Left renal pelvis (tissue), 4 donors: ENCODE data around the gene GRK1. TPM values are rescaled to one million over a fixed set of nuclear protein-coding genes. Genes with fewer than 3 reads are reported as not detected.

Source experiments
- DNase-seq, 4 donors: peaks; one replicate each; pipeline ENCODE4 v3.0.0-alpha.2; 2013; ENCODE audit warnings: low read depth in 4 of 4, low spot score in 3 of 4
- polyA plus RNA-seq, 4 donors: library from polyadenylated mRNA; unstranded; fragments of 120-200 nt; gene quantifications; one replicate each; pipeline ENCODE4 v1.2.1, GENCODE V29; 2013; ENCODE audit not compliant: insufficient read length in 4 of 4

Gene GRK1
- polyA plus RNA-seq, 4 donors = 0.07 to 0.26 (median 0.14) TPM

- DNase-seq = peak in 1 of 4 donors; percentile 42
Observed at GRCh38 chr13:113647351-113648215, 19.4 kb upstream of the GRK1 start.

- DNase-seq = no peak
Observed at GRCh38 chr13:113648216-113648610, 18.8 kb upstream of the GRK1 start.

- no peak for DNase-seq
Observed at GRCh38 chr13:113649212-113649611, 17.8 kb upstream of the GRK1 start.

GRCh38 chr13:113650275-113650674 is 16.7 kb upstream of the GRK1 start:
- DNase-seq = no peak

- DNase-seq = no peak
Observed at GRCh38 chr13:113650731-113651148, 16.3 kb upstream of the GRK1 start.

- DNase-seq = no peak
Observed at GRCh38 chr13:113651511-113652403, 15.3 kb upstream of the GRK1 start.

GRCh38 chr13:113652404-113653263 is 14.4 kb upstream of the GRK1 start:
- no peak for DNase-seq

- no peak for DNase-seq
Observed at GRCh38 chr13:113653264-113654174, 13.5 kb upstream of the GRK1 start.

- no peak for DNase-seq
Observed at GRCh38 chr13:113654175-113654560, 12.9 kb upstream of the GRK1 start.

GRCh38 chr13:113654591-113655345 is 12.3 kb upstream of the GRK1 start:
- DNase-seq = no peak

GRCh38 chr13:113655346-113656002 is 11.5 kb upstream of the GRK1 start:
- no peak for DNase-seq

GRCh38 chr13:113656003-113656588 is 10.9 kb upstream of the GRK1 start:
- DNase-seq = no peak

GRCh38 chr13:113656831-113657671 is 10.0 kb upstream of the GRK1 start:
- DNase-seq = no peak

- no peak for DNase-seq
Observed at GRCh38 chr13:113657851-113658741, 8.9 kb upstream of the GRK1 start, which contains the start of gene ATP4B. Gene ATP4B (minus strand): TSS chr13:113658198. CDS start chr13:113658144, 54 bp downstream.

- DNase-seq = no peak
Observed at GRCh38 chr13:113658836-113659235, 8.2 kb upstream of the GRK1 start.

GRCh38 chr13:113659337-113659736 is 7.7 kb upstream of the GRK1 start:
- DNase-seq = no peak
